Type B pancreatic cell (in vitro differentiated cells): ENCODE results near the gene CAPN14. TPM values are rescaled to one million over a fixed set of nuclear protein-coding genes. Genes with fewer than 3 reads are reported as not detected.

Source experiments
- DNase-seq: peaks from one replicate; pipeline ENCODE4 v3.0.0; 2021; ENCODE audit warnings: mixed read lengths; ENCODE audit not compliant: unreplicated experiment; ENCODE audit errors: extremely low spot score
- H3K27ac Mint-ChIP-seq: 2 replicates; pipeline ENCODE4 v1.8.0; 2021; ENCODE audit warnings: mild to moderate bottlenecking, mixed read lengths
- H3K27me3 Mint-ChIP-seq: 2 replicates; pipeline ENCODE4 v1.8.0; 2021; ENCODE audit warnings: mixed read lengths
- H3K36me3 Mint-ChIP-seq: 2 replicates; pipeline ENCODE4 v1.8.0; 2021; ENCODE audit warnings: mixed read lengths
- H3K4me1 Mint-ChIP-seq: one replicate; pipeline ENCODE4 v1.8.0; 2021; ENCODE audit warnings: mixed read lengths; ENCODE audit not compliant: unreplicated experiment
- H3K4me3 Mint-ChIP-seq: 2 replicates; pipeline ENCODE4 v1.8.0; 2021; ENCODE audit warnings: mild to moderate bottlenecking, mixed read lengths
- H3K9me3 Mint-ChIP-seq: 2 replicates; pipeline ENCODE4 v1.8.0; 2021; ENCODE audit warnings: mixed read lengths
- CTCF ChIP-seq: fragments of 200-600 bp; sonication (generic); conservative IDR thresholded peaks from 2 replicates; pipeline ENCODE4 v1.5.0; 2021; ENCODE audit warnings: antibody characterized with exemption, mild to moderate bottlenecking
- total RNA-seq: library from RNA; stranded (reverse); gene quantifications from 2 replicates; pipeline ENCODE4 v1.2.1, GENCODE V29; 2021; ENCODE audit warnings: low replicate concordance

Gene CAPN14
- total RNA-seq, 1 donor from 2014 or later: 0.39 TPM

- H3K27me3 Mint-ChIP-seq: peaks cover 45% of the 10 kb centered on the region
- no peak overlapping the region for H3K27ac Mint-ChIP-seq
- H3K36me3 Mint-ChIP-seq: no peaks in the 10 kb centered on the region
- H3K9me3 Mint-ChIP-seq: no peaks in the 10 kb centered on the region
- no peak overlapping the region for H3K4me3 Mint-ChIP-seq
- no peak for TF ChIP-seq CTCF
- DNase-seq: no peak
- H3K4me1 Mint-ChIP-seq: peaks cover 10% of the 10 kb centered on the region
Observed at GRCh38 chr2:31124904-31125303, 92.4 kb downstream of the CAPN14 start.

Other genes starting within 250 kb of the CAPN14 start
- gene GALNT14, start 79.1 kb downstream of the CAPN14 start, total RNA-seq: 5.7 and 7.4 TPM in 2 replicates
- 5.3 and 8.9 TPM in 2 replicates for gene EHD3, start 16.6 kb upstream of the CAPN14 start, total RNA-seq
- 2.5 and 7.7 TPM in 2 replicates for gene XDH, start 197.2 kb upstream of the CAPN14 start, total RNA-seq